Mesenchymal stem cell (in vitro differentiated cells and primary cell): Measurements from ENCODE around the gene SERPINE1.
A peak's percentile ranks its signal among the peaks of the same experiment; 100 is the strongest.

Experiments used
- DNase-seq: peaks from one replicate; pipeline ENCODE4 v3.0.0-alpha.2; 2013
- H2AFZ ChIP-seq: one replicate; pipeline ENCODE4 v1.6.1; 2013; ENCODE audit warnings: low read depth, mild to moderate bottlenecking, control low read depth, inconsistent platforms, low read length, moderate library complexity
- H2AK5ac ChIP-seq: 2 replicates; pipeline ENCODE4 v1.6.1; 2013; ENCODE audit warnings: low read length, moderate library complexity, mild to moderate bottlenecking, inconsistent platforms; ENCODE audit not compliant: severe bottlenecking
- H2BK120ac ChIP-seq: one replicate; pipeline ENCODE4 v1.6.1; 2013; ENCODE audit warnings: low read depth, mild to moderate bottlenecking, inconsistent platforms, low read length, moderate library complexity
- H2BK12ac ChIP-seq, 2 experiments: one replicate each; pipeline ENCODE4 v1.6.1; 2013; ENCODE audit warnings: inconsistent platforms in 2 of 2, low read length in 2 of 2, mild to moderate bottlenecking in 2 of 2, moderate library complexity in 2 of 2, control low read depth in 1 of 2
- H2BK15ac ChIP-seq: one replicate; pipeline ENCODE4 v1.6.1; 2013; ENCODE audit warnings: mild to moderate bottlenecking, low read depth, inconsistent platforms; ENCODE audit not compliant: poor library complexity, severe bottlenecking
- H2BK5ac ChIP-seq: 2 replicates; pipeline ENCODE4 v1.6.1; 2013; ENCODE audit warnings: low read depth, mild to moderate bottlenecking, low read length, control low read depth, inconsistent platforms; ENCODE audit not compliant: poor library complexity, severe bottlenecking
- H3K14ac ChIP-seq, 2 experiments: one replicate each; pipeline ENCODE4 v1.6.1; 2013; ENCODE audit warnings: inconsistent platforms in 2 of 2, low read length in 2 of 2, control low read depth in 1 of 2, mild to moderate bottlenecking in 1 of 2, moderate library complexity in 1 of 2
- H3K18ac ChIP-seq, 2 experiments: one replicate each; pipeline ENCODE4 v1.6.1; 2013; ENCODE audit warnings: inconsistent platforms in 2 of 2, low read length in 2 of 2, control low read depth in 1 of 2, low read depth in 1 of 2, mild to moderate bottlenecking in 1 of 2
- H3K23ac ChIP-seq, 2 experiments: one replicate each; pipeline ENCODE4 v1.6.1; 2013; ENCODE audit warnings: inconsistent platforms in 2 of 2, low read length in 2 of 2, mild to moderate bottlenecking in 2 of 2, moderate library complexity in 2 of 2, control low read depth in 1 of 2
- H3K27ac ChIP-seq: 2 replicates; pipeline ENCODE4 v1.5.1; 2013; ENCODE audit warnings: mild to moderate bottlenecking, moderate library complexity, low read length, control low read depth, inconsistent platforms; ENCODE audit not compliant: poor library complexity, severe bottlenecking
- H3K27me3 ChIP-seq, 2 experiments: 2 replicates each; pipeline versions ENCODE4 v1.6.1 to v1.7.0; 2013; ENCODE audit warnings: low read length in 2 of 2, mild to moderate bottlenecking in 2 of 2, moderate library complexity in 2 of 2, control low read depth in 1 of 2, inconsistent platforms in 1 of 2; ENCODE audit not compliant: control insufficient read depth in 1 of 2, insufficient read depth in 1 of 2
- H3K36me3 ChIP-seq, 2 experiments: 2 replicates each; pipeline versions ENCODE4 v1.6.1 to v1.7.0; 2013; ENCODE audit warnings: low read length in 2 of 2, control low read depth in 1 of 2, inconsistent platforms in 1 of 2, low read depth in 1 of 2, mild to moderate bottlenecking in 1 of 2; ENCODE audit not compliant: insufficient read depth in 2 of 2, control insufficient read depth in 1 of 2
- H3K4ac ChIP-seq, 2 experiments: one replicate each; pipeline ENCODE4 v1.6.1; 2013; ENCODE audit warnings: inconsistent platforms in 2 of 2, low read length in 2 of 2, mild to moderate bottlenecking in 2 of 2, moderate library complexity in 2 of 2, control low read depth in 1 of 2, low read depth in 1 of 2
- H3K4me1 ChIP-seq: 2 replicates; pipeline ENCODE4 v1.6.1; 2013; ENCODE audit warnings: low read depth, low read length, control low read depth; ENCODE audit not compliant: control insufficient read depth, insufficient read depth
- H3K4me2 ChIP-seq: 2 replicates; pipeline ENCODE4 v1.6.1; 2013; ENCODE audit warnings: low read length, mild to moderate bottlenecking, inconsistent platforms; ENCODE audit not compliant: poor library complexity, severe bottlenecking
- H3K4me3 ChIP-seq, 2 experiments: 2 replicates each; pipeline versions ENCODE4 v1.5.1 to v1.7.0; 2013; ENCODE audit warnings: low read length in 2 of 2, mild to moderate bottlenecking in 2 of 2, control low read depth in 1 of 2, low read depth in 1 of 2; ENCODE audit not compliant: insufficient read depth in 1 of 2
- H3K79me1 ChIP-seq: replicated peaks from 2 replicates; pipeline ENCODE4 v1.6.1; 2013; ENCODE audit warnings: mild to moderate bottlenecking, control low read depth, low read length, inconsistent platforms; ENCODE audit not compliant: poor library complexity, severe bottlenecking
- H3K9ac ChIP-seq: 2 replicates; pipeline ENCODE4 v1.7.0; 2013; ENCODE audit warnings: mild to moderate bottlenecking, low read length, moderate library complexity
- H3K9me3 ChIP-seq: 2 replicates; pipeline ENCODE4 v1.7.0; 2013; ENCODE audit warnings: mild to moderate bottlenecking, low read length; ENCODE audit not compliant: control insufficient read depth
- H4K8ac ChIP-seq: one replicate; pipeline ENCODE4 v1.6.1; 2013; ENCODE audit warnings: inconsistent platforms, mild to moderate bottlenecking, low read length, moderate library complexity
- H4K91ac ChIP-seq: one replicate; pipeline ENCODE4 v1.6.1; 2013; ENCODE audit warnings: mild to moderate bottlenecking, low read length, inconsistent platforms
- WGBS: methylation state at CpG from one replicate; pipeline ENCODE4 v1.1.7; 2013; ENCODE audit warnings: mixed read lengths; 5-methylcytosine and 5-hydroxymethylcytosine counted together

Gene SERPINE1

GRCh38 chr7:101179713-101180112 lies 52.8 kb downstream of the SERPINE1 start:
- Histone ChIP-seq H3K27ac (no peak overlapping the region), H2BK12ac (no peak overlapping the region)
- WGBS, result 2% methylated on average over 23 of the region's 27 CpGs

GRCh38 chr7:101180130-101180755 lies 53.3 kb downstream of the SERPINE1 start, which contains the start of gene NAT16:
TSS of gene NAT16 (minus strand) at chr7:101180293. CDS start at chr7:101174807, 5,486 bp downstream.
- Histone ChIP-seq H3K18ac (no peak within 1 kb of the TSS), H3K23ac (peak within 1 kb of the TSS in 1 of 2 experiments; percentile 62), H2AFZ (no peak within 1 kb of the TSS), H3K4me3 (peak within 1 kb of the TSS in 1 of 2 experiments; percentile 22), H3K4me1 (peaks cover 13% of the 10 kb centered on the region), H2BK12ac (no peak within 1 kb of the TSS), H2BK120ac (no peak within 1 kb of the TSS), H4K91ac (no peak within 1 kb of the TSS), H2AK5ac (no peak within 1 kb of the TSS), H3K9me3 (no peaks in the 10 kb centered on the region), H4K8ac (no peak within 1 kb of the TSS), H3K36me3 (peaks cover 0 to 4% of the 10 kb centered on the region in 2 experiments), H3K9ac (no peak within 1 kb of the TSS), H3K27ac (no peak within 1 kb of the TSS), H3K4me2 (peak within 1 kb of the TSS; percentile 44), H3K79me1 (no peaks in the 10 kb centered on the region), H2BK15ac (peak within 1 kb of the TSS; percentile 6), H3K27me3 (peaks cover 57 to 61% of the 10 kb centered on the region in 2 experiments), H3K4ac (no peak within 1 kb of the TSS), H2BK5ac (no peak within 1 kb of the TSS), H3K14ac (peak within 1 kb of the TSS in 1 of 2 experiments; percentile 14)
- 5% methylated on average over 21 of the region's 56 CpGs for WGBS
- no peak for DNase-seq

More at GRCh38 chr7:101179713-101180112, 52.8 kb downstream of the SERPINE1 start:
- Histone ChIP-seq H3K4ac (no peak overlapping the region), H2AK5ac (no peak overlapping the region), H3K27me3 (peaks cover 62 to 65% of the 10 kb centered on the region in 2 experiments), H3K23ac (no peak overlapping the region), H4K8ac (no peak overlapping the region), H4K91ac (no peak overlapping the region), H3K36me3 (peaks cover 0 to 4% of the 10 kb centered on the region in 2 experiments), H3K9ac (no peak overlapping the region), H3K4me3 (no peak overlapping the region), H3K9me3 (no peaks in the 10 kb centered on the region), H2BK15ac (peak overlapping the region; percentile 6), H3K4me1 (peaks cover 13% of the 10 kb centered on the region), H2BK120ac (no peak overlapping the region), H3K18ac (no peak overlapping the region), H3K79me1 (no peaks in the 10 kb centered on the region), H3K14ac (no peak overlapping the region), H3K4me2 (peak overlapping the region; percentile 15), H2BK5ac (no peak overlapping the region), H2AFZ (no peak overlapping the region)
- DNase-seq, result no peak

GRCh38 chr7:101185258-101185839 lies 58.4 kb downstream of the SERPINE1 start:
- Histone ChIP-seq H3K4ac (no peak overlapping the region), H4K91ac (no peak overlapping the region), H3K14ac (no peak overlapping the region), H3K9ac (no peak overlapping the region), H3K23ac (no peak overlapping the region), H2BK120ac (no peak overlapping the region), H3K9me3 (no peaks in the 10 kb centered on the region), H3K79me1 (no peaks in the 10 kb centered on the region), H2AK5ac (no peak overlapping the region), H3K27me3 (peaks cover 15 to 16% of the 10 kb centered on the region in 2 experiments), H2BK12ac (no peak overlapping the region), H2BK15ac (no peak overlapping the region), H3K36me3 (no peaks in the 10 kb centered on the region), H3K27ac (no peak overlapping the region), H3K18ac (no peak overlapping the region), H4K8ac (no peak overlapping the region), H3K4me1 (peaks cover 1% of the 10 kb centered on the region), H3K4me3 (no peak overlapping the region), H3K4me2 (no peak overlapping the region), H2BK5ac (no peak overlapping the region), H2AFZ (no peak overlapping the region)
- DNase-seq, result peak; percentile 48
- WGBS, result 56% methylated on average over 5 of the region's 5 CpGs

GRCh38 chr7:101186194-101186593 lies 59.3 kb downstream of the SERPINE1 start:
- no peak overlapping the region for H2AK5ac ChIP-seq
- DNase-seq, result no peak
- H2BK12ac ChIP-seq, result no peak overlapping the region
- no peak overlapping the region for H3K4me3 ChIP-seq
- no peak overlapping the region for H3K27ac ChIP-seq
- no peak overlapping the region for H3K14ac ChIP-seq
- H2BK120ac ChIP-seq, result no peak overlapping the region
- peaks cover 1% of the 10 kb centered on the region for H3K4me1 ChIP-seq
- 71% methylated on average over 6 of the region's 6 CpGs for WGBS
- no peak overlapping the region for H3K9ac ChIP-seq
- no peak overlapping the region for H4K91ac ChIP-seq
- no peak overlapping the region for H3K4ac ChIP-seq
- no peak overlapping the region for H3K4me2 ChIP-seq
- no peak overlapping the region for H2BK5ac ChIP-seq
- H3K79me1 ChIP-seq, result no peaks in the 10 kb centered on the region
- H3K36me3 ChIP-seq, result no peaks in the 10 kb centered on the region
- no peak overlapping the region for H4K8ac ChIP-seq
- no peak overlapping the region for H3K23ac ChIP-seq
- no peak overlapping the region for H2BK15ac ChIP-seq
- no peak overlapping the region for H2AFZ ChIP-seq
- H3K9me3 ChIP-seq, result no peaks in the 10 kb centered on the region
- H3K27me3 ChIP-seq, result peaks cover 7 to 8% of the 10 kb centered on the region in 2 experiments
- H3K18ac ChIP-seq, result no peak overlapping the region
